ENCODE data around the gene PCSK6.

Gene PCSK6

GRCh38 chr15:101481381-101481705 lies 8.2 kb downstream of the PCSK6 start:
- TF ChIP-seq CTCF (IDR thresholded peaks at IDR 0.05; ENCODE audit: borderline replicate concordance, extremely low read depth, low read length, poor library complexity, severe bottlenecking) (no peak), EZH2 (IDR thresholded peaks at IDR 0.05; ENCODE audit: borderline replicate concordance, low read depth, low read length, severe bottlenecking) (no peak)
- DNase-seq, result no peak
- Histone ChIP-seq H4K20me1 (ENCODE audit: insufficient read depth, low read length) (no peaks in the 10 kb centered on the region), H3K4me2 (ENCODE audit: insufficient read depth, low read length) (no peak overlapping the region), H3K36me3 (ENCODE audit: insufficient read depth, low read length) (no peaks in the 10 kb centered on the region), H3K9me3 (ENCODE audit: insufficient read depth, low read length, severe bottlenecking) (no peaks in the 10 kb centered on the region), H2AFZ (ENCODE audit: low read depth, low read length) (no peak overlapping the region), H3K27me3 (ENCODE audit: insufficient read depth, low read length, poor library complexity) (no peaks in the 10 kb centered on the region), H3K27ac (ENCODE audit: low read length) (no peak overlapping the region), H3K4me3 (ENCODE audit: low read depth in 1 of 2, low read length in 2 of 2) (no peak overlapping the region), H3K4me1 (ENCODE audit: insufficient read depth, low read length) (no peaks in the 10 kb centered on the region), H3K79me2 (ENCODE audit: insufficient read depth, low read length) (no peaks in the 10 kb centered on the region), H3K9ac (ENCODE audit: low read depth, low read length) (no peak overlapping the region)
- no peak for ATAC-seq (ENCODE audit: insufficient read depth, low read depth)

GRCh38 chr15:101480613-101481380 lies 8.7 kb downstream of the PCSK6 start:
- H3K27ac ChIP-seq (ENCODE audit: low read length), result no peak overlapping the region
- TF ChIP-seq EZH2 (IDR thresholded peaks at IDR 0.05; ENCODE audit: borderline replicate concordance, low read depth, low read length, severe bottlenecking), result no peak
- TF ChIP-seq CTCF (IDR thresholded peaks at IDR 0.05; ENCODE audit: borderline replicate concordance, extremely low read depth, low read length, poor library complexity, severe bottlenecking), result no peak
- no peaks in the 10 kb centered on the region for H3K79me2 ChIP-seq (ENCODE audit: insufficient read depth, low read length)
- DNase-seq, result no peak
- no peaks in the 10 kb centered on the region for H3K36me3 ChIP-seq (ENCODE audit: insufficient read depth, low read length)
- H3K27me3 ChIP-seq (ENCODE audit: insufficient read depth, low read length, poor library complexity), result no peaks in the 10 kb centered on the region
- ATAC-seq (ENCODE audit: insufficient read depth, low read depth), result no peak
- H3K4me2 ChIP-seq (ENCODE audit: insufficient read depth, low read length), result no peak overlapping the region
- no peak overlapping the region for H3K4me3 ChIP-seq (ENCODE audit: low read depth in 1 of 2, low read length in 2 of 2)
- H2AFZ ChIP-seq (ENCODE audit: low read depth, low read length), result no peak overlapping the region
- no peaks in the 10 kb centered on the region for H4K20me1 ChIP-seq (ENCODE audit: insufficient read depth, low read length)
- H3K9ac ChIP-seq (ENCODE audit: low read depth, low read length), result no peak overlapping the region
- no peaks in the 10 kb centered on the region for H3K4me1 ChIP-seq (ENCODE audit: insufficient read depth, low read length)
- H3K9me3 ChIP-seq (ENCODE audit: insufficient read depth, low read length, severe bottlenecking), result no peaks in the 10 kb centered on the region

GRCh38 chr15:101479851-101480612 lies 9.5 kb downstream of the PCSK6 start:
- TF ChIP-seq CTCF (IDR thresholded peaks at IDR 0.05; ENCODE audit: borderline replicate concordance, extremely low read depth, low read length, poor library complexity, severe bottlenecking) (no peak), EZH2 (IDR thresholded peaks at IDR 0.05; ENCODE audit: borderline replicate concordance, low read depth, low read length, severe bottlenecking) (no peak)
- DNase-seq, result no peak
- Histone ChIP-seq H4K20me1 (ENCODE audit: insufficient read depth, low read length) (no peaks in the 10 kb centered on the region), H3K27me3 (ENCODE audit: insufficient read depth, low read length, poor library complexity) (no peaks in the 10 kb centered on the region), H3K27ac (ENCODE audit: low read length) (no peak overlapping the region), H3K4me1 (ENCODE audit: insufficient read depth, low read length) (no peaks in the 10 kb centered on the region), H2AFZ (ENCODE audit: low read depth, low read length) (no peak overlapping the region), H3K4me2 (ENCODE audit: insufficient read depth, low read length) (no peak overlapping the region), H3K79me2 (ENCODE audit: insufficient read depth, low read length) (no peaks in the 10 kb centered on the region), H3K9ac (ENCODE audit: low read depth, low read length) (no peak overlapping the region), H3K36me3 (ENCODE audit: insufficient read depth, low read length) (no peaks in the 10 kb centered on the region), H3K9me3 (ENCODE audit: insufficient read depth, low read length, severe bottlenecking) (no peaks in the 10 kb centered on the region), H3K4me3 (ENCODE audit: low read depth in 1 of 2, low read length in 2 of 2) (no peak overlapping the region)
- ATAC-seq (ENCODE audit: insufficient read depth, low read depth), result no peak
